HG03460 (cell line): Measurements from ENCODE around the gene NTSR1.

ENCODE experiments used
- ATAC-seq: cut with Tn5 transposase; IDR thresholded peaks from one replicate; pipeline ENCODE4 v1.9.1; 2021; ENCODE audit not compliant: unreplicated experiment

Gene NTSR1

GRCh38 chr20:62811720-62812119, 103.1 kb downstream of the NTSR1 start:
- ATAC-seq = no peak
